GM18508 (cell line): ENCODE results near the gene SPRYD3.

ENCODE experiments used
- ATAC-seq: cut with Tn5 transposase; IDR thresholded peaks from one replicate; pipeline ENCODE4 v1.9.1; 2021; ENCODE audit warnings: moderate number of reproducible peaks; ENCODE audit not compliant: insufficient read depth, unreplicated experiment

Gene SPRYD3

DNA sequence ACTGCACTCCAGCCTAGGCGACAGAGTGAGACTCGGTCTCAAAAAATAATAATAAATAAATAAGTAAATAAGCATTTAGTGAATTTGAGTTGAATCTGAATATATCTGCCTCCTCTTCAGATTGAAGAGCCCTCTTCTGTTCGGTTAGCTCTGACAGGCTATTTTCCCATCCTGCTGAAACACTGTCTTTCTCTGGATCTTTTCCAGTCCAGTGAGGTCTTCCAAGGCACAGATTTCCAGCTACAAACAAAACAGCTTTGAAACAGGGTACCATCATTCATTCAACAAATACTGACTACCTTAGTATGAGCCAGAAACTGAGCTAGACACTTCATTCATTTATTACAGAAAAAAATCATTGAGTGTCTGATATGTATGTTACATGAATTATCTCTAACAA lies 7.2 kb upstream of the SPRYD3 start:
- ATAC-seq = no peak

DNA sequence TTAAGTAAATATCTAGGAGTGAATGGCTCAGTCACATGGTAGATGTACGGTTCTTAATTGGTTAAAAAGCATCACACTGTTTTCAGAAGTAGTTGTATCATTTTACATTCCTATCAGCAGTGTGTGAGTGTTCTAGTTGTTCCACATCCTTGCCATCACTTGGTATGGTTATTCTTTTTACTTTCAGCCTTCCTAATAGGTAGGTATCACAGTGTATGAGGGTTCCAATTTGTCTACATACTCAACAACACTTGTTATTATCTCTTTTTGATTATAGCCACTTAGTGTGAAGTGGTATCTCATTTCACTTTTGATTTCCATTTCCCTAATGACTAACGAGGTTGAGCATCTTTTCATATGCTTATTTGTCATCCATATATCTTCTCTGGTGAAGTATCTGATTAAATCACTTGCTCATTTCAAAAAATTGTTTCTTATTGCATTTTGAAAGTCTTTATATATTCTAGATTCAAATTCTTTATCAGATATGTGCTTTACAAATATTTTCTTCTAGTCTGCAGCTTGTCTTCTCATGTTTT lies 3.5 kb upstream of the SPRYD3 start:
- ATAC-seq = no peak

DNA sequence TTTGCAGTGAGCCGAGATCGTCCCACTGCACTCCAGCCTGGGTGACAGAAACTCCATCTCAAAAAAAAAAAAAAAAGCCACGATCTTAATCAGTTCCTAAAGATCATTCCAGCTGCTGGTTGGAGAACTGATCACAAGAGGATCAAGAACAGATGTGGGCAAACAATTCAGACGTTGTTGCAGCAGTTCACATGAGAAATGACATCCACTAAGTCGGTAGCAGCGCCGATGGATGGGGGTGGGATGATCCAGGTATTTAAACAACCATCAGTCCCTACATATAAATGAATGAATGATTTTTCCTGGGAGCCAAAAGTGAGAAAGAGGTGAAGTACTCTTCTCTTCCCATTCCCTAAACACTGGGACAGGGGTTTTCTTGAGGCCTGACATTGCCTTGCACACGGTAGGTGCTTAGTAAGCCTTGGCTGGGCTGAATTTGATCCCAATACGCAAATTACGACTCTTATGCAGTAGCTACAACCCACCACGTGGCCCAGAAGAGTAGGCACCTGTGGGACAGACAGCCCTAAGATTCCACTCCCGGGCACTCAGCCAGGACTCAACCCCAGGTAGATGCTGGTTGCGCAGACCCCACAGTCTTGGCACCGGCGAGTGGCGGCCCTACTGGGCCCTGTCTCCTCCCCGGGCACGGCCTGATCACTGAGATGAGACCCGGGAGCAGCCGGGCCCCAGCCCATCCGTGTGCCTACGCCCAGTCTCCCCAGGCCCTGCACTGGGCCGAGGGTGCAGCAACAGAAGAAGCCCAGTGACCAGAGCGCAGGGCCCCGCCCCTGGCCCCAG lies 565 bp downstream of the SPRYD3 start:
- no peak for ATAC-seq

DNA sequence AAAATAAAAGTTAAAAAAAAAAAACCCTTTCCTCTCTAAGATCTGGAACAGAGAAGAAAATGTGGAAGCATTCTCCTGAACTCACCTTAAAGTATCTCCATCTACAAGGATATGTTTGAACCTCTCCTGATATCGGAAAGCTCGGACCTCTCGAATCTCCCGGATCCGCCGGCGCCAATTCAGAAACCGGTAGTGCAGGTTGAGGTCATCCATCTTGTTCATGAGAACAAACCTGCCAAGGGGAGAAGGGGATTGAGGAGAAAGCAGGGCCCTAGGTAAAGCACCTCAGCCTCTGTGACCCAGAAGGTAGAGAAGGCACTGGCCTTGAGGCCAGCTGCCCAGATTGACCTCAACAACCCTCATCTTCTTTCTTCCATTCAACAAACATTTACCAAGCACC lies 2.2 kb downstream of the SPRYD3 start:
- ATAC-seq = no peak

DNA sequence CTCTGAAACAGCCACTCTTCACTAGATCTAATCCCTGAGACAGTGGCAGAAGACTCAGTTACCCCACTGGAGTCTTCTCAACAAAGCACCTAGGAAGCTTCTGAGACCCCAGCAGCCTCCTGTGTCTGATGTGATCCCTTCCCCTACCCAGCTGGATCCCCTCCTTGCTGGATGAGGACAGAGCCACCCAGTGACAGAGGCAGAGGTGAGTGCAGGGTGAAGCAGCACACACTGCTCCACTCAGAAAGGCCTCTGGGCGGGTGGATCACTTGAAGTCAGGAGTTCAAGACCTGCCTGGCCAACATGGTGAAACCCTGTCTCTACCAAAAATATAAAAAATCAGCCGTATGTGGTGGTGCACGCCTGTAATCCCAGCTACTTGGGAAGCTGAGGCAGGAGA lies 2.7 kb downstream of the SPRYD3 start:
- ATAC-seq = no peak

DNA sequence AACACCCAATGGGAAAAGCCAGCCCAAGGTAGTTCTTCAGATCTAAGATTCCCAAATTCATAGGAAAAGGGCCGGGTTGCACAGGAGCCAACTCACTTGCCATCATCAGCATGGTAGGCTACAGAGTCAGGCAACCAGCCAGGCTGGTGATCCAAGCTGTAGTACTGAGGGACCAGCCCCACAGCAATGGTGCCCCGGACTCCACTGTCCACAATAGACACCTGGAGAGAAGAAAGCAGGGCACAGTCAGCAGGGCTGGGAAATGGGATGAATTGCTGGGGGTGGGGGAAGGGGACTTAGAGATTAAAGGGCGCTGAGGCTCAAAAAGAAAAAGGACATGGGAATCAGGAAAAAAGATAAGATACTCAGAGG lies 4.2 kb downstream of the SPRYD3 start:
- ATAC-seq = no peak

DNA sequence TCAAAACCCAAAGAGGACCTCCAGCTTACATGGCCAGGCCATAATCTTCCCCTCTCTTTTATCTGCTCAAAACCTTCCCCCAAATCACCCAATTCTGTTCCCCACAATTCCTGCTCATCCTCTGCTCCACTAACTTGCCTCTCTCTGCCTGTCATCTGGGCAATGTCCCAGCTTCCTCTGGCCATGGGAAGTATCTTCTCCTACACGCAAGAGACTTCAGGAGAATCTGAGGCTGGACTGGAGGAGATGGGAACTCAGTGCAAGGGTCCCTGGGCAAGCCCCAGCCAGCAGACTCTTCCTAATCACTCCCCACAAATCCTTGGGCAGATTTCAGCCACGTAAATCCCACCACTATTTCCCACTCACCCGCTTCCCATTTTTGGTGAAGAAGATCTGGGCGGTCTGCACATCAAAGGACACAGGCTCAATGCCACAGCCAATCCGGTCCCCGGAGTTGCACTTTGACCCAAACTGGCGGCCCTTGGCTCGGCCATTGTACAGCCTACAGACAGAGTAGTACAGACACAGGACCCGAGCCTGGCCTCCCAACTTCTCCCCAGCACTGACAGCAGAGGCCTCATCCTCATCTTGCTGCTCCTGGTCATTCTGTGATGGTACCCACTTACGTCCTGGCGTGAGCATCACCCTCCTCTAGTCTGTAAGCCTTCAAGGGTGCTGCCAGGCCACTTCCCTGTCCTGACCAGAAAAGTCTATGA lies 4.7 kb downstream of the SPRYD3 start:
- no peak for ATAC-seq

DNA sequence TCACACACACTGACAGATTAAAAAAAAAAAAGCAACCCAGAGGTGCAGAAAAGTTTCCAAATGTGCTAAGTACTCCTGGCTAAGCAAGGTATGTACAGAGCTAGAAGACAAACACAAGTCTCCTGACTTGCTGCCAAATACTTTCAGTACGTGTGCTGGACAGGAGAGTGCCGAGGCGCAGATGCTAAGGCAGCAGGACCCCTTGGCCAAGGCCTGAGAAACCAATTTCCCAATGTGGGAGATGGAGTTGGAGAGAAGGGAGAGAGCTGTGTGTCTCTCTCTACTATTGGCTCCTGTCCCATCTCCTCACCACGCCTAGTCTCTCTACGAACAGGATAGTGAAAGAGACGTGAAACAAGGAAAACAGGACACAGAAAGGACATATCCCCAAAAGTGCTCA lies 5.3 kb downstream of the SPRYD3 start:
- ATAC-seq = no peak

DNA sequence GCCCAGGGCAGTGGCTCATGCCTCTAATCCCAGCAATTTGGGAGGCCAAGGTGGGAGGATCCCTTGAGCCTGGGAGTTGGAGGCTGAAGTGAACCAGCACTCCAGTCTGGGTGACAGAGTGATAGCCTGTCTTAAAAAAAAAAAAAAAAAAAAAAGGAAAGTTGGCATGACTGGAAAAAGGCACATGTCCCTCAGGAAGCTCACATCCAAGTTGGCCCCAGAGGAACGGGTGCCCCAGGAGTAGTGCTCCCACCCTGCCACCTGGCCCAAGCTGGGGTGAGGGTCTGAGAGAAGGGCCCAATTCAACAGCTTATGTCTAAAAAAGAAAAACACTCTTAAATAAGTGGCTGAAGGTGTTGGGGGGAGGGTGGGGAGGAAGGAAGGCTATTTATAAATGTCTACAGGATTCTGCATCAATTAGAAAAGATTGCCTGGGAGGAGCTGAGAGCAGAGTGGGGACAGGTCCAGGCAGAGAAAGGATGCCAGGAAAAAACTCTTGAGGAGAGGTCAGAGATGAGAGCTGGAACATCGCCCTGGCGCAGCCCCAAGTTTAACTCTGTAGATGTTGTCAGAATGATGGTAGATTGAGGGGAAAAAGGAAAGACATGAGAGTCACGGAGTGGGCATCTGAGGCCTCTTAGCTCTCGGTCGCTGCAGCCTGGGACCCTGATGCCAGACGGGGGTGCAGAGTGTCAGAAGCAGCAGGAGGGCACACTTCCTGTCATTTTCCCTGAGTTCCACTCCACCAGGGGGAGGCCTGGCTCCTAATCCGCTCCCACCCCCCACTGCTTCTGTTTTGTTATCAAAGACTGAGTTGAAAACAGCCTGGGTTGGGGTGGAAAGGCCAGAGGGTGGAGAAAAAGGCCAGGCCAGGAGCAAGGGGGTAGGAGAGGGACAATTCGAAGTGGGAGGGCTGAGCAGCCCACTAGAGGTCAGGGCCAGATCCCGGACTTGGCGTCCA lies 7.3 kb downstream of the SPRYD3 start:
- no peak for ATAC-seq

DNA sequence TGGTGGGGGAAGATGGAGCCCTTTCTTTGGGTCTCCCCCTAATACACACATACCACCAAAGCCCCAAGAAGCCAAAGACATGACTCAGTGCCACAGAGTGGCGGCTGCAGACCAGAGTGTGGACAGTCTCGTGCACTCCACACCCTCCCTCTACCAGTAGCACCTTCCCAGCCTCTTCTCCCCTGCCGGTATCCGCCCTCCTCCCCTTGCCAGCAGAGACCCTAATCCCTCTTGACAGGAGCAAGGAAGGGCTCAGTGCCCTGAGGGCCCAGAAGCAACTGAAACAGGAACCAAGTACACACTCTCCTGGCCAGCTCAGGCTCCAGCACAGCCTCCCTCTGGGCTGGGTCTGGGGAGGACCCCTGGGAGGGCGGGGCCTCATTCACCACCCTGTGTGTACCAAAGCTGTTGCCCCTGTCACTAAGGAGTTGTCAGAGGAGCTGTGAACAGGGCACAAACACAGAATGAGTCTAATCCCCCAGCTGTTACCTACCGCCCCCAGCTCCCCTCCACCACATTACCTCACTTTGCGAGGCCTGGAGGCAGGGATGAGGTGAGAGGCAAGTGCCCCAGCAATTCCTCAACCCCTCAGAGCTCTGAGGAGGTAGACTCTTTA lies 8.2 kb downstream of the SPRYD3 start:
- no peak for ATAC-seq

DNA sequence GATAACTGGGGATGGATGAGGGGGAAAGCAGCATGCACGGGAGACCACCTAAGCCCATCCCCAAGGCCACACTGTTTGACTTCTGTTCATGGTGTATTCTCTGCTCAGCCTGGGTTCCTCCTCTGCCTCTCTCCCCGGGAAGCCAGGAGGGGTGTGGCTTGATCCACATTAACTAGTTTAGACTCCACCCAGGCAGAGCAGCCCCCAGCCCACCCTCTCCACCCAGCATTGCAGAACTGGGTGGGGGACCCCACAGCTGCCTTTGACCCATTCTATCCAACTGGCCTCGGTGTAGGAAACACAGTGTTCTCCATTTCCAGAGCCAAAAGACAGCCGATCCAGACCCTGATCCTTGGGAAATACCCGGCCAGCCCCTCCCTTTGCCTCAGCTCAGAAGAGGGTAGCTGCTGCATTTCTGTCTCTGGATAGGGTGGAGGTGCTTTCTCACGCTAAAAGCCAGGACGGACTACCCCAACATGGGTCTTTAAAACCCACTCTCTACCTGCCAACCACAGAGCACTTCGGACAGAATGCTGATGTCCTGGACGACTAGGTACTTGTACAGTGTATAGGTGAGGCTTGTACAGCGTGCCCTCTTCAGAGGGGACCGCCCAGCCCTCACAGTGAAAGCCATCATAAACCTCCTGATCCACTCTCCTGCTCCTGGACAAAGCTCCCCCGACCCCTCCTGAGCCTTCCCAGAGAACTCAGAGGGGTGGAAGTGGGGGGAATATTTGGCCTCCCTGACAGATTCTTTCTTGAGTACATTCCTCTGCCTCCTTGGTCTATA lies 9.4 kb downstream of the SPRYD3 start:
- ATAC-seq = no peak

DNA sequence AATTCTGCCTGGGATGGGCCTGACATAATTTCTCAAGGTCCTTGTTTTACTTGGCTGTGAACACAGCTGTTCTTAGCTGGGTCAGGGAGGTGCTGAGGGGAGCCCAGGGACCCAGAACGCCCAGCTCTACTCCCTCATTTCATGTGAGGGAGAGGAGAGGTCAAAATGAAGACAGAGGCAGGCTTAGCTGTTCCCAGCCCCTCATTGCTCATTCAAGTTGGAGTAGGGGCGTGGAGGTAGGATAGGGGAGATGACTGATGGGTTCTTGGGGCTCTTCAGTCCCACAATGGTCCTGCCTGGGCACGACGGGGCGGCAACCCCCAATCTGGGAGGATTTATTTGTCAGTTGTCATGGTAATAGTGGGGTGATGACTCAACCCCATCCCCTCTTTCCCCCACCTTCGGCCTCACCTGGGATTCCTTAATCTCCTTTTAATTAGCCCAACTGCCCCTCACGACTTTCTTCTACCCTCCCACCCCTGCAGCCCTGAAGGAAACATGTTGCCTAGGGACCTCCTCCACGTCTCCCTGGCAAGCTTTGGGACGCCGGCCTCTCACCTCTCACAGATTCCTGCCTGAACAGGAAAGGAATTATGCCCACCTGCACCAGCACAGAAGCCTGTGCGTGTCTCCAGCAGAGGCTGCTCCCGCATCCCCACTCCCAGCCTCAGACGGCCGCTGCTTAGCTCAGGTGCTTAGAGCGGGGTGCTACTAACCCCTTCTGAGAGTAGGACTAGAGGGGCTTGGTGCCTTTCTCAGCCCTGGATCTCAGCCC lies 10.2 kb downstream of the SPRYD3 start:
- ATAC-seq = no peak

DNA sequence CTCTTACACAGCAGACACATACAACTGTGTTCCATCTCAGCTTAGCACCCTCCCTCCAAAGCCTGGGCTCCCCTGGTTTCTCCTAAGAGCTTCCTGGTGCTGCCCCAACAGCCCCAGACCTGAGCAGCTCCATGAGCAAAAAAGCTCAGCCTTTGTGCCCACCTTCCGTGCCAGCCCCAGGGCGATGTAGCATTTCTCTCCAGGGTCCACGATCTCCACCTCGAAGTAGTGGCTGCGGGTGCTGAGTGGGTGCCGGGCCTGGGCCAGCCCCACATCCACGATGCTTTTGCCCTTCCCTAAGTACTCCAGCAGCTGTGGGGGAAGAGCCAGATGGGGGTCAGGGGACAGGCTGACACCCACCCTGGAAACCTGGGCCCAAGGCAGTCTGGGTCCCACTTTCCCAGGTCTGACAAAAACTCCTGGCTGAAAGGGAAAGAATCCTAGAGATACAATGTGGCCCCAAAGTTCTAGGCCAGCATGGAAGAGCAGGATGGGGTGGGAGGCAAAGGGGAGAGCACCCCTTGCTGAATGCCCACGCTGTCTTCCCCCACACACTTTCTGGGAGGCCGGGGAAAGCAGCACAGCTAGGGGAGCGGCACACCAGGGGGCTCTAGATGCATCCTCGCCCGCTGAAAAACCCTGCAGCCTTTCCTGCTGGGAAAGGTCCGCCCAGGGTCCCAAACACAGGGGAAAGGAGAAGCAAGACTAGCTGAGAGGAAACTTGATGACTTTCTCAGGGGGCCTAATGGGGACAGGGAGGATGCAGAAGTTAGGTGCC lies 11.0 kb downstream of the SPRYD3 start:
- ATAC-seq = no peak

DNA sequence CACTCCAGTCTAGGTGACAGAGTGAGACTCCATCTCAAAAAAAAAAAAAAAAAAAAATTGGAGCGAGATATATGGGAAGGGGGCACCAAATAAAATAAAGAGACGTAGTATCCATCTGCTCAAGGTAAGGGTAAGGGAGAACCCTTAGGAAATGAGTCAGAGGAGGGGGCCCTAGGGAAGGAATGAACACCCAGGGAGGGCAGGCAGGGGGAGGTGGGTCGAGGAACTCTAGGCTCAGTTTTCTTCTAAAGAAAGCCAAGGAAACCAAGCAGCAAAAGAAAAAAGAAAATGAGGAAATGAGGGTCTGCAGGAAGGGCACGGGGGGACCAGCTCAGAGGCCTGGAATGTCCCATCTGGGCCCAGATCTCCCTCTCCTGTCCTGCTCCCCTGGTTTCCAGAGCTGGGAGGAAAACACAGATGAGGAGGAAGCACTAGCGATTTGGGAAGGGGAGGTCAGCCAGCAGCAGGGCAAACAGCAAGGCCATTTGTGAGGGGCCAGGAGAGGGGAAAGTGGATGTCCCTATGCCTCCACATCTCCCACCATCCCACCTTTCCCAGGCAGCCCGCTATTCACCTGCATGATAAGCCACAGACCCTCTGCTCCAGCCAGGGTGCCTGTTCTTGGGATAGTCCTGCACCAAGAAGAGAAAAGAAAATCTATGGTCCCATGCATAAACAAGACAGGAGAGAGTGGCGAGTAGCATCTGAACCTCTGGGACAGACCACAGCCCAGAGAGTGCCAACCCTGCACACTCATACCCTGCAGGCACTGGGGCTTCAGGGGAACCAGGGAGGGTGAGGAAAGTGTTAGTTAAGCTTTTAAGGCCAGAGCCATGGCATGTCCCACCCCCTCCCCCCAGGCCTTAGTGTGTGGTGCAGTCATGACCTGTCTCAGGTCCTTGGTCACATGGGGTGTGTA lies 11.9 kb downstream of the SPRYD3 start:
- ATAC-seq = no peak

DNA sequence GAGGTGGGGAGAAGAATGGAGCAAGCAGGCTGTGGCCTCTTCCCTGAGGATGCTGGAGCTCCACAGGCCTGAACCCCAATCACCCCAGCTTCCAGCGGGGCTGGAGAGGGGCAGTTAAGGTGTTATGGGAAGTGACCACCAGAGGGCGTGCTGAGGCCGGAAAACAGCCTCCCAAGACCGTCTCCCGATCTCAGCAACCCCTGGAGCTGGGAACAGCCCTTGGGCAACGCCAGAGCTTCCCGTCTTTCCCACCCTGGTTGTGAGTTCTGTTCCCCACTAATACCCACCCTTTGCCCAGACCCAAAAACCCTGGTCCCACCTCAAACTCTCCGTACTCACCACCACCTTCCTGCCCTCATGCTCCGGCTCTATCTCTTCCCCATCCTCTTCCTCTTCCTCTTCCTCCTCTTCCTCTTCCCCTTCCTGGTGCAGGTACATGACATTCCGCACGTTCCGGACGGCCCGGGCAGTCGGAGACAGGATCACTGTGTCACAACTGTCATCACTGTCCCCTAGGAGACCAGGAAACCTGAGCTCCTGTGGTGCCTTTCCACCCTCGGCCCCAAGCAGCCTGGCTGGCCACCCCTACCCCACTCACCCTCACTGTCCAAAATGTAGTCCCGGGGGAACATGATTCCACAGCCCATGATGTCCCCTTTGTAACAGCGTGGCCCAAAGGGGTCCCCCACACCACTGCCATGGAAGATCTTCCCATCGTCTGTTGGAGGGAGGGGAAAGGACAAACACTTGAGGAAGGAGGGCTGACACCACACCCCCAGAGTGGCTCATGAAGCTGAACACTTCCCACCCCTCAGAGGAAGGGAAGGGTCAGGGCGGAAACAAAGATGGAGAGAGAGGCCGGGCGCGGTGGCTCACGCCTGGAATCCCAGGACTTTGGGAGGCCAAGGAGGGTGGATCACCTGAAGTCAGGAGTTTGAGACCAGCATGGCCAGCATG lies 12.9 kb downstream of the SPRYD3 start:
- no peak for ATAC-seq

DNA sequence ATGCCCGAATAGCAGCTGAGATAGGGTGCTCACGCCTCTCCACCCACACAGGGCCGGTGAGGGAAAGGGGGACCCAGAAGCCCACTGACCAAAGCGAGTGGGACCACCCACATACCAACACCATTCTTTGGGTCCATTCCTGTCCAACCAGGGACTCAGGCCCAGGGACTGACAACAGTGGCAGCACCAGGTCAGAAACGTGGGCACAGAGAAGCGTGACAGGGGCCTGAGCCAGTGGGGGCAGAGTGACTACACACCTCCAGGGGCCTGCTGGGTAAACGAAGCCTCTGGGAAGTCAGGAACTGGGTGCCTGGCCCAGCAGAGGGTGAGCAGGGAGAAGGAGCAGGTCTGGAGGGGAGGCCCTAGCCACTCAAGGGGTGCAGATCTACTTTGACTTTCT lies 13.7 kb downstream of the SPRYD3 start:
- ATAC-seq = no peak
